ENCODE results near the gene SERPINA1. TPM values are rescaled to one million over a fixed set of nuclear protein-coding genes. Genes with fewer than 3 reads are reported as not detected.

The SERPINA1 gene
- polyA plus RNA-seq, 2 of the 4 experiments (the other 2 are of a cell fraction), result 0.34 to 2.2 TPM

GRCh38 chr14:94384342-94384741 lies 4.1 kb downstream of the SERPINA1 start:
- POLR2A ChIA-PET, result no interaction called here
- ATAC-seq, result no peak
- no peaks in the 10 kb centered on the region for H3K9me3 ChIP-seq
- CTCF ChIA-PET, result interaction anchor here (1.4 kb wide), 1 partner anchor 29 kb away, joined by 4 read pairs; no protein-coding TSS in a partner anchor
- H3K27ac ChIP-seq, result no peak overlapping the region
- H3K4me2 ChIP-seq, result no peak overlapping the region
- no peak for FAIRE-seq
- H3K4me3 ChIP-seq, result no peak overlapping the region
- no peak for TF ChIP-seq BHLHE40 (IDR thresholded peaks at IDR 0.05; ENCODE audit: low read depth, low read length)
- no peak for TF ChIP-seq MAFK (IDR thresholded peaks at IDR 0.05; ENCODE audit: partially characterized antibody)
- no peak for TF ChIP-seq HOXB13 (CRISPR knock-in tag; IDR thresholded peaks at IDR 0.05; ENCODE audit: low read depth)
- no peak for TF ChIP-seq HOXA7 (CRISPR knock-in tag; IDR thresholded peaks at IDR 0.05)
- no peak for DNase-seq (ENCODE audit: low read depth in 1 of 2, low spot score in 1 of 2)
- H3K4me1 ChIP-seq, result no peaks in the 10 kb centered on the region
- WGBS (ENCODE audit: missing lambda C conversion rate), result 67% methylated on average over 7 of the region's 7 CpGs

DNA sequence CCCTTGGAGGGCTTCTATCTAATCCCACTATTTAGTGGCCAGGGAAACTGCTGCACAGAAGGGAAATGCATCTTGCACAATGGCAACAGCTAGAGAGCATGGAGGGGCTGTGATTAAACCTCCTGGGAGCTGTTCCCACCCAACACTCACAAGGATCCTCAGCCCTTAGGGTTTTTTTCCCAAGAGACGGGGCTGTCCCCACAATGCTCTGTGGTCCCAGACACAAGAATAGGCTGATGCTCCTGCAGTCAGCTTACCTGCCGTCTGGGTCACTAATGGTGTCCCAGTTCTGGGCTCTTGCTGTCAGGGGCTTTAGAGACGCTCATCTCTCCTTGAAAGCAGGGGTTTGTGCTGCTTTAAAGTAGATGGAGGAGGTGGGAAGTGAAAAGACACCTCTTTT lies 4.6 kb downstream of the SERPINA1 start:
- no peak for DNase-seq (ENCODE audit: low read depth in 1 of 2, low spot score in 1 of 2)
- FAIRE-seq, result no peak
- Histone ChIP-seq H3K4me3 (no peak overlapping the region), H3K27ac (no peak overlapping the region), H3K4me2 (no peak overlapping the region), H3K4me1 (no peaks in the 10 kb centered on the region), H3K9me3 (no peaks in the 10 kb centered on the region)
- ChIA-PET CTCF (no interaction called here), POLR2A (no interaction called here)
- no peak for TF ChIP-seq NPAS2 (CRISPR knock-in tag; IDR thresholded peaks at IDR 0.05; ENCODE audit: borderline replicate concordance)
- TF ChIP-seq, protein P1, sequence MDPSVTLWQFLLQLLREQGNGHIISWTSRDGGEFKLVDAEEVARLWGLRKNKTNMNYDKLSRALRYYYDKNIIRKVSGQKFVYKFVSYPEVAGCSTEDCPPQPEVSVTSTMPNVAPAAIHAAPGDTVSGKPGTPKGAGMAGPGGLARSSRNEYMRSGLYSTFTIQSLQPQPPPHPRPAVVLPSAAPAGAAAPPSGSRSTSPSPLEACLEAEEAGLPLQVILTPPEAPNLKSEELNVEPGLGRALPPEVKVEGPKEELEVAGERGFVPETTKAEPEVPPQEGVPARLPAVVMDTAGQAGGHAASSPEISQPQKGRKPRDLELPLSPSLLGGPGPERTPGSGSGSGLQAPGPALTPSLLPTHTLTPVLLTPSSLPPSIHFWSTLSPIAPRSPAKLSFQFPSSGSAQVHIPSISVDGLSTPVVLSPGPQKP (IDR thresholded peaks at IDR 0.05; ENCODE audit: low read depth, low read length), result no peak
- TF ChIP-seq PHF8 (IDR thresholded peaks at IDR 0.05; ENCODE audit: borderline replicate concordance, low read depth), result no peak
- TF ChIP-seq, protein P2, sequence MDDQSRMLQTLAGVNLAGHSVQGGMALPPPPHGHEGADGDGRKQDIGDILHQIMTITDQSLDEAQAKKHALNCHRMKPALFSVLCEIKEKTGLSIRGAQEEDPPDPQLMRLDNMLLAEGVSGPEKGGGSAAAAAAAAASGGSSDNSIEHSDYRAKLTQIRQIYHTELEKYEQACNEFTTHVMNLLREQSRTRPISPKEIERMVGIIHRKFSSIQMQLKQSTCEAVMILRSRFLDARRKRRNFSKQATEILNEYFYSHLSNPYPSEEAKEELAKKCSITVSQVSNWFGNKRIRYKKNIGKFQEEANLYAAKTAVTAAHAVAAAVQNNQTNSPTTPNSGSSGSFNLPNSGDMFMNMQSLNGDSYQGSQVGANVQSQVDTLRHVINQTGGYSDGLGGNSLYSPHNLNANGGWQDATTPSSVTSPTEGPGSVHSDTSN (IDR thresholded peaks at IDR 0.05), result no peak
- TF ChIP-seq, protein P3, sequence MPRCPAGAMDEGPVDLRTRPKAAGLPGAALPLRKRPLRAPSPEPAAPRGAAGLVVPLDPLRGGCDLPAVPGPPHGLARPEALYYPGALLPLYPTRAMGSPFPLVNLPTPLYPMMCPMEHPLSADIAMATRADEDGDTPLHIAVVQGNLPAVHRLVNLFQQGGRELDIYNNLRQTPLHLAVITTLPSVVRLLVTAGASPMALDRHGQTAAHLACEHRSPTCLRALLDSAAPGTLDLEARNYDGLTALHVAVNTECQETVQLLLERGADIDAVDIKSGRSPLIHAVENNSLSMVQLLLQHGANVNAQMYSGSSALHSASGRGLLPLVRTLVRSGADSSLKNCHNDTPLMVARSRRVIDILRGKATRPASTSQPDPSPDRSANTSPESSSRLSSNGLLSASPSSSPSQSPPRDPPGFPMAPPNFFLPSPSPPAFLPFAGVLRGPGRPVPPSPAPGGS (IDR thresholded peaks at IDR 0.05), result no peak
- TF ChIP-seq, protein P4, sequence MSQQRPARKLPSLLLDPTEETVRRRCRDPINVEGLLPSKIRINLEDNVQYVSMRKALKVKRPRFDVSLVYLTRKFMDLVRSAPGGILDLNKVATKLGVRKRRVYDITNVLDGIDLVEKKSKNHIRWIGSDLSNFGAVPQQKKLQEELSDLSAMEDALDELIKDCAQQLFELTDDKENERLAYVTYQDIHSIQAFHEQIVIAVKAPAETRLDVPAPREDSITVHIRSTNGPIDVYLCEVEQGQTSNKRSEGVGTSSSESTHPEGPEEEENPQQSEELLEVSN (IDR thresholded peaks at IDR 0.05; ENCODE audit: borderline replicate concordance, low read depth), result no peak
- TF ChIP-seq NFE2L2 (conservative IDR thresholded peaks at IDR 0.05; ENCODE audit: low read length), result no peak
- TF ChIP-seq HOXB13 (CRISPR knock-in tag; IDR thresholded peaks at IDR 0.05; ENCODE audit: low read depth), result no peak
- TF ChIP-seq, protein P5, sequence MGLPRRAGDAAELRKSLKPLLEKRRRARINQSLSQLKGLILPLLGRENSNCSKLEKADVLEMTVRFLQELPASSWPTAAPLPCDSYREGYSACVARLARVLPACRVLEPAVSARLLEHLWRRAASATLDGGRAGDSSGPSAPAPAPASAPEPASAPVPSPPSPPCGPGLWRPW (IDR thresholded peaks at IDR 0.05), result no peak
- TF ChIP-seq FOXS1 (CRISPR knock-in tag; IDR thresholded peaks at IDR 0.05), result no peak
- TF ChIP-seq MYC (IDR thresholded peaks at IDR 0.05; ENCODE audit: borderline replicate concordance, low read length), result no peak
- TF ChIP-seq CBX8 (IDR thresholded peaks at IDR 0.05), result no peak
- TF ChIP-seq JUNB (IDR thresholded peaks at IDR 0.05), result no peak
- no peak for TF ChIP-seq HDAC2 (IDR thresholded peaks at IDR 0.05)
- TF ChIP-seq HMGXB4 (CRISPR knock-in tag; IDR thresholded peaks at IDR 0.05; ENCODE audit: borderline replicate concordance), result no peak
- TF ChIP-seq ZNF302 (CRISPR knock-in tag; IDR thresholded peaks at IDR 0.05), result no peak
- TF ChIP-seq KDM5A (IDR thresholded peaks at IDR 0.05), result no peak
- TF ChIP-seq KDM1A (IDR thresholded peaks at IDR 0.05; ENCODE audit: low read depth), result no peak
- no peak for TF ChIP-seq USF2 (IDR thresholded peaks at IDR 0.05)
- no peak for TF ChIP-seq RFX5 (IDR thresholded peaks at IDR 0.05)
- ATAC-seq, result no peak
- 64% methylated on average over 3 of the region's 3 CpGs for WGBS (ENCODE audit: missing lambda C conversion rate)

Data from A549 (cell line).